Measurements from ENCODE around the gene TRMT6.
A peak's percentile ranks its signal among the peaks of the same experiment; 100 is the strongest.

The TRMT6 gene

DNA sequence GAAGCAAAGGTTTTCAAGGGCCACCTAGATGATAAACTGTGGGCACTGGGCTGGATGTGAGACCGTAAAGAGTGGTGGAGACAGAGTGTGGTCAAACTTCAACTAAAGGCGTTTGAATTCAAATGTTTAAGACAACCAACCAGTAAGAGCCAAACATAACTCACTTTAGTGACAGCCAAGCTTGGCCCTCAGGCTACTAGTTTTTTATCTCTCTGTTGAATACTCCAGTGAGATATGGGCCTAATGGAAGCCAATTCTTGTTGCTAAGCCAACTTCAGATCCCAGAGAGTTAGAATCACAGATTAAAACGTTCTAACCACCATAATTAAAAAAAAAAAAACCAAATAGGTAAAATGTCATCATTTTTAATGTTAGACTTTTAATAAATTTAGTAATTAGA, 57.3 kb downstream of the TRMT6 start:
- DNase-seq: no peak

DNA sequence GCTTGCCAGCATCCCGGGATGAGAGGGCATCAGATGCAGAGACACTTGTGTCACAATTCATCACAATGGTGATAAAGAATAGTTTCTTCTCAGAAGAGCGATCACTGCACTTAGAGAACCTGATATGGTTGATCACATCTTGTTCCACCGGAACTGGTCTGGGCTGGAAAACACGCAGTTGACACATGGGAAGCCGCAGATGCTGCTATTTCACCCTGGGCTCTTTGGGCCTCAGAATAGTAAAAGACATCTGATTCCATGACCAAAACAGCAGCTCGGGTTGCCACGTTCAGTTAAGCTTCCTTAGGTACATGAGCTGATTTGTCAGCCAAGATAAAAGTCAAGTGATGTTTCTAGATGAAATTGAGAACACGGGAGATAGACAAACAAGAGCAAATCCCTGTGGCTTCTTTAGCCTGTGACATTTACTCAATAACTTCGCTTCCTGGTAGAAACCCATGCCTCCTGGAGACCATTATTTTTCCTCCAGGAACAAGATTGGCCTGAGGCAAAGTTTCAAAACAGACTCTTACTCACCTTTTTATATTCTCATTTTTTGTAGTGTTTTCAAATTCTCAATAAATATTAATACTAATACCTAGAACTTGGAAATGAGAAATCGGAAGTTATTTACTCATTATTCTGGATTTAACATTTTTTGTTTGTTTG, 59.4 kb downstream of the TRMT6 start:
- no peak for DNase-seq

DNA sequence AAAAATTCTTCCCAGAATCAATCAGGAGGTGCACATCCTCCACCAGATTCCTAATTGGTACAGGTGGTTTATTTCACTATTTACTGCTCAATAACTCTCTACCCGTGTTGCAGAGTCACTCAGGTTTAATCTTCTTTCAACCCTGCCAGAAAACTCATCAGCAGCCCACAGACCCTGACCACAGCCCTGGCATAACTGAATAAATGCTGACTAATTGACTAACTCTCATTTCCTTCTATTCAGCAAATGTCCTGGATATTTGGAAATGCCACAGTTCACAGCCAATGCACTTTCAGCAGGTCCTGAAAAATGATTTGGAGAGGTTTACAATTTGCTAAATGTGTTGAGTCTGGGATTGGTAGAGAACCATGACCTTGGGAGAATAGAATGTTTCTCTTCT, 62.3 kb downstream of the TRMT6 start:
- peak; percentile 13 for DNase-seq

DNA sequence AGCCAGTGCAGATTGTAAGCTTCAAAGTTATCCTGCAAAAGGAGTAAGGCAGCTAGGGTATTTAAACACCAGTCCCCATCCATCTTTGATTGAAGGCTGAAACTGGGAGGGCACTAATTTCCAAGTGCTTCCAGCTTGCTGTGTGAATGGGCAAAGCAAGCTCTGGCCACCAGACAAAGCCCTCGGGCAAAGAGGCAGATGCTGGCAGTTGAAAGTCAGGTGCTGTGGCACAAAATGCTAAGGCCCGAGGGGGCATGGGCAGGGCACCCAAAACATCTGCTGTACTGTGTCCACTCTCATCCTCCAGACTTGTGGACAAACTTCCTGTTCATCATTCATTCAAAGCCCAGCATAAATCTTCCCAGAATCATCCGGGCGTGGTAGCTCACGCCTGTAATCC, 62.9 kb downstream of the TRMT6 start:
- DNase-seq: no peak
